GM15510 (cell line): Measurements from ENCODE around the gene CASK.

Experiments used
- POLR2A ChIP-seq: IDR thresholded peaks from 3 replicates; pipeline ENCODE4 v1.6.1; 2011; ENCODE audit warnings: borderline replicate concordance; ENCODE audit not compliant: insufficient read length; ENCODE audit errors: extremely low read depth

The CASK gene

DNA sequence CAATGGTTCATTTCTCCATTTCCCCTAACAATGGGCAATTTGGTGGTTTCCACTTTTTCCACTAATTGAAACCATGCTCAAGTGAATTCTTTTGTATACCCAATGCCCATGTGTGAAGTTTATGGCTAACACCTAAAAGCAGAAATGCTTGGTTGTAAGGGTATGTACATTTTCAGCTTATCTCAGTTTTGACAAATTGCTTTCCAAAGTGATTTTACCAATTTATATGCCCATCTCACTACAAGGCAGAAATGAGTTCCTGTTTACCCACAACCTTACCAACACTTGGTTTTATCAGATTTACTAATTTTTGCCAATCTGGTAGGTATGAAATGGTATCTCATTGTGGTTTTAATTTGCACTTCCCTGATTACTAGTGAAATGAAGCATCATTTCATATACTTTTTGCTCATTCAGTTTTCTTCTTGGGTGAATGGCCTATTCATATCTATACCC is 219.8 kb downstream of the CASK start:
- TF ChIP-seq POLR2A, result no peak

DNA sequence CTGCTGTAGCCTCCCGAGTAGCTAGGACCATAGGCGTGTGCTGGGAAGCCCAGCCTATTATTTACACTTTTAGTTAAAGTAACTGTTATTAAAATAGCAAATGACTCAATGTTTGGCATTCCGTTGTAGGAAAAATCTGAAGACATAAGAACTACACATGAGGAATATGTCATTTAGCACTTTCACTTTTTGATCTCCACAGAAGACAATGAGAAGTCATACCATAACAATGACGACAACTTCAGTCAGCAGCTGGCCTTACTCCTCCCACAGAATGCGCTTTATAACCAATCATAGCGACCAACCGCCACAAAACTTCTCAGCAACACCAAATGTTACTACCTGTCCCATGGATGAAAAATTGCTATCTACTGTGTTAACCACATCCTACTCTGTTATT is 227.9 kb downstream of the CASK start:
- TF ChIP-seq POLR2A, result no peak

DNA sequence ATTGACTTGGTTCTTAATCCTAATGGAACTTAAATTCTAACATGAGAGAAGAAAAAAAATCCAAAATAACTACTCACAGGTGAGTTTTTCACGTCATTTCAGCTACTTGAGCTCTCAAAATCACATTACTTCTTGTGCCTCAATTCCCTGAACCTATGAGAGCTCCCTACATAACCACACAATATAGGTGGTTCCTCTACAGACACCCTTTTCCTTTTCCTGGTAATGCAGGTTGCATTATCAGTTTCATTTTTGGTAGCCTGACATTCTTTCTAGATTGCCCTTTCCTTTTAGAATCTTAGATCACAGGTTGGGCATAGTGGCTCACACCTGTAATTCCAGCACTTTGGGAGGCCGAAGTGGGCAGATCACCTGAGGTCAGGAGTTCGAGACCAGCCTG is 230.3 kb downstream of the CASK start:
- TF ChIP-seq POLR2A, result no peak

DNA sequence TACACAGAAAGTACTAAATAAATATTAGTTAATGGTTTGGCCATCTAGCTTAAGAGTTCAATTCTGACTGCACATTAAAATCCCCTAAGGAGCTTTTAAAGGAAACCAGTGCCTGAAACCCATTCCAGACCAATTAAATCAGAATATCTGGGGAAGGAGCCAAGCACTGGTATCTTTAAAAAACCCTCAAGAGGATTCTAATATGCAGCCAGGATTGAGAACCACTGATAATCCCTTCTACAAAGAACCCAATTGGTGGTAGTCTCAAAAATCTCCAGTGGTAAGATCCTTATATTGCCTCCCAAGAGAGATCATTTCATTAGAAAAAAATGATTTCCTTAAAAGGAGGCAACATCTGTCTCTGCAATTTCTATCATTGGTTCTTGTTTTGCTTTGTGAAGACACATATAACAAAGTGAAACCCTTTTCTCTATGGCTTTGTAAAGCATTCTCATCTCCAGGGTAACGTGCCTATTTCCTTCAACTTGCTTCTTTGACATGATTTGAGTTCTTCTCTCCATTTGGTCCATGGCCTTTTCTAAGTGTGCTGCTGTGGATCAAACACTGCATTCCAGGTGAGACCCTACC is 231.1 kb downstream of the CASK start:
- no peak for TF ChIP-seq POLR2A

DNA sequence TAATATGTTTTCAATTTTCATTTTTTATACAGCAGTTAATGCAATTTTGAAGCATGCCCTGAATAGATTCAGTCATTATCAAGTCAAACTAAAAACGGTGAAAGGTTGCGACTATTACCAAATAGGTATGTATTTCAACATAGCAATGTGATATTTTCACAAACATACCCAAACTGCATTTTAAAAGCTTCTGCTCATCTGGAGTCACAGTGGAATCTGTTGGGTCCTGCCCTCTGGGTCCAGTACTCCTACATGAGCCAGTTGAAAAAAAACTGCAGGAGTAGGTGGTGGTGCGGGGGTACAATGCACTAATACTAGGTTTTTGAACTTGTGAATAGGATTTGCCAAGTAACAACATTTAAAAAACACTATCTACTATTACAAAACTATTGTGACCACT is 233.6 kb downstream of the CASK start:
- no peak for TF ChIP-seq POLR2A

DNA sequence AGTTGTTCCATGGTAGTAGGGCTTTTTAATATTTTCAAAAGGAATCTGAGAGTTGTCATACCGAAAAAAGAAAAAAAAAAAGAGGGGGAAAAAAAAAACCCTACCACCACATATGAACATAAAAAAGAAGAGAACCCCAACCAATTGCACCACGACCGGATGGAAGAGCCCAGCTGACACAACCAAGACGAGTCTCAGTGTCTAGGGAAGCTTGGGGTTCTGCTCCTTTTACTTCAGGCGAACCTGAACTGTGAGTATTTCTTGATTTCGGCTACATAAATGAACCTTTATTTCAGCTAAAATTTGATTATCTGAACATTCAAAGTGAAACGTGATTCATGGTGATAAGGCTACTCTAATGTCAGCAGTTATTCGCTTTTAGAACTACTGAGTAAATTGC is 234.5 kb downstream of the CASK start, which contains the start of gene GPR34:
Gene GPR34, plus strand, starts transcription at position 139 of the 400 bp plus-strand sequence. CDS start 6,661 bp downstream, outside the sequence.
- TF ChIP-seq POLR2A, result no peak

DNA sequence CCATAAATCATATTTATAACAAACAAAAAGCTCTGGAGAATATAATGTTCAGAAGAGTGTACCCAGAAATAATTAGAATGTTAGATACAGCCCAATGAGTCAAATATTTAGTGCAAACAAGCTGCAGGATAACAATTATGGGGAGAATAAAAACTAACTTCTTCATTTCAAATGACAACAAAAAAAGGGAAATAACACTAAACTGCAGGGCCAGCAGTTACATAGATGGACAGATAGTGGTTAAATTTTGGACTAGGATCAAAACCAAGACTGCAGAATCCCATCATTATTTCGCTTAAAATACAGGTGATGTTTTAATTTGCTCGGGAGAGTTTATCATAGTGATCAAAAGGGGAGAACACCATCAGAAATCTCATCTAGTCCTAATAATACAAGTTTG is 235.2 kb downstream of the CASK start:
- TF ChIP-seq POLR2A, result no peak

DNA sequence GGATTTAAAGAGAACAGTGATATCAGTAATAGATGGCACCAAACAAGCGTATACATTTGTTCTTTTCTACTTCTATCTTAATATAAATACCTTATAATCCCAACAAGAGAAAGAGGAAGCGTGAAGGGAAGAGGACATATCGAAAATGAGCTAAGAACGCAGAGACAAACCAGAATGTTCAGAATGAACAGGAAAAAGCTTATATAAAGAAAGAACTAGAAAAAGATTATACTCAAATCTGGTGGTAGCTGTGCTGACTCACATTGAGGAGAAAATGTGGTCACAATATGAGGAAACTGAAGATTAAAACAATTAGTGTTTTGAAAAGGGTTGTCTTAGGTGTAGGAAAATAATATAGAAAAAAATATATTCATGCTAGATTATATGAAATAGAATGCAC is 236.6 kb downstream of the CASK start:
- no peak for TF ChIP-seq POLR2A

DNA sequence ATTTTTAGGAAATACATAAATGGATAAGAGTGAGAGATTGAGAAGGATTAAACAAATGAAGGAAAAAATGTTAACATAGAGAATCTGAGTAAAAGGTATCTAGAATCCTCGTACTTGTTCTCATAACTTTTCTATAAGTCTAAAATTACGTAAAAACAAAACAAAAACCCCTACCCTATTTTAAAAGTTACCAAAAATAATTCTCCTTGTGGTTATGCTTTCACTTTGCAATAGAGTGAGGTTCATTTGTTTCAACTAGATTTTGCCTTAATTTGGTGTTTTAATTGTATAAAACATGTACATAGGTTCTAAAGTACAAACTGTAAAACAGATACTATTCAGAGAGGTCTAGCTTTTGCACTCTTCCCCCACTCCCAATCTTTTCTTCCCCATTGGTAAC is 238.4 kb downstream of the CASK start:
- no peak for TF ChIP-seq POLR2A

DNA sequence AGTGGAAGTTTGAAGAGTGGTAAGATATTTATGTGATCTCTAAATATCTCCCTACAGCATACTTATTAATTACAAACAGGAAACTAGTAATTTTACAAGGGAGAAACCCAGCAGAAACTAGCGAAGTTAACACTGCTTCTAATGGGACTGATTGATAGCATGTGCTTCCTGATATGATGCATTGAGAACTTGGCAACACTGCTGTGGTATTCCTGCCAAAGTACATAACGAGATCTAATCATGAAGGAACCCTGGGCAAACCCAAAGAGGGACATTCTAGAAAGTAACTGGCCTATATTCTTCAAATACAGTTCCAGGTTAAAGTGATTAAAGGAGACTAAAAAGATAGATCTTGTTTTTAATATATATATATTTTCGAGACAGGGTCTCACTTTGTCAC is 239.2 kb downstream of the CASK start:
- TF ChIP-seq POLR2A, result no peak

DNA sequence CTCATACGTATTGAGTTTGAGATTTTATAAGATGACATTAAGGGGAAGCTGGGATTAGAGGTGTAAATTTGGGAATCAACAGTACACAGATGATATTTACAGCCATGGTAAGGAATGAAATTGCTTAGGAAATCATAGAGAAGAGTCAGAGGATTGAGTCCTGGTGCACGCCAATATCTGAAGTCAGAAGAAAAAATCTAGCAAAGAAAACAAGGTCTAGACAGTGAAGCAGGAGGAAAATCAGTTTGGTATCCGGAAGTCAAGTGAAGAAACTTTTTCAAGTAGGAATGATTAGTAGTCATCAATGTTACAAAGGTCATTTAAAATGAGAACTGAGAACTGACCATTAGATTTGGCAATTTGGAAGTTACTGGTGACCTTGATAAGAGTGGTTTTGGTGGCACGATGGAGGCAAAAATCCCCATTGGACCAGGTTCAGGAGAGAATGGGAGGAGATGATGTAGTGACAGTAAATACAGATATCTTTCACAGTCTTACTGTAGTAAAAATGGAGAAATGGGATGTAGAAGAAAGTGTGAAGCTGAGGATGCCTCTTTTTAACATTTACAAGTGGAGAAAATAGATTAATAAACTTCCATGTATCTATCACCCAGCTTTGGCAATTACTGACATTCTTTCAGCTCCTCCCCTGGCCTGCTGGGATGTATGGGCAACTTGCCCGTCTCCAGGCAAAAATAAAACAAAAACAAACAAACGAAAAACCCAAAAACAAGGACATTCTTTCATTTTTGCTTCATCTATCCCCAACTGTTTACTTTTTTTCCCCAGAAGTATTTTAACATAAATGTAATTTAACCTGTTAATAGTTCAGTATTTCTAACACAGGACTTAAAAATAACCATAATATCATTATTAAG is 245.9 kb downstream of the CASK start:
- no peak for TF ChIP-seq POLR2A

DNA sequence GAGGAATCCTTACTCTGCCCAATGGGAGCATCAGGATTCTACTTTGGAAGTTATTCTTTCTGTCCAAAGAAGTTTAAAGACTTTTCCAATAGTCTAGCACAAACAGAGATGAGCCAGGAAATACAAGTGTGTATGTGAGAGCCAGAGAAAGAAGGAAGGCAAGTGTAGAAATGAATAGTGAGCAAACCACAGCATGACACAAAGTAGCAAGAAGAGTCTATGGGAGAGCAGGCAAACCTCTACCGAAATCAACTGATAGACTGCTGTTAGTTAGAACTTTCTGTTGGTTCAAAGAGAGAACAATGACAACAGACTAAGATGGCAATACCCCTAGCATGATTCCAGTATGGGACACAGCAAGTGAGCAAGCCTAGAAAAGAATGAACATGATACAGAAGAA is 250.7 kb downstream of the CASK start:
- no peak for TF ChIP-seq POLR2A

DNA sequence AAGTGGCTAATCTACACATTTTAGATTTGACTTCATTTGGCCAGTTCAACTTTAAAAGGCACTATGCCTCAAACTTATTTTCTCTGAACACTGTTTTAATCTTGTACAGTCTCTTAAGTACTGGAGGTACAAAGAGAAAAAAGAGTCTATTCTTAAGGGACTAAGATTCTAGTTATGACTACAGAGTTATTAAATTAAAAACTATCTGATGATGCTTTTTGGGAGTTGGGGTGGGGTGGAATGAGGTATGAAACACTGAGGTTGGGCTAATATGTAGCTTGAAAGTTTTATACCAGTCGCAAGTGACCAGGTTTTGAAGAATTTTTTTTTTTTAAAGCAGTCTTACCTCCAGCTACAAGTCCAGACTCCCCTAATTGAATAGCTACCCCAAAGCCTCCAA is 252.3 kb downstream of the CASK start:
- TF ChIP-seq POLR2A, result no peak

DNA sequence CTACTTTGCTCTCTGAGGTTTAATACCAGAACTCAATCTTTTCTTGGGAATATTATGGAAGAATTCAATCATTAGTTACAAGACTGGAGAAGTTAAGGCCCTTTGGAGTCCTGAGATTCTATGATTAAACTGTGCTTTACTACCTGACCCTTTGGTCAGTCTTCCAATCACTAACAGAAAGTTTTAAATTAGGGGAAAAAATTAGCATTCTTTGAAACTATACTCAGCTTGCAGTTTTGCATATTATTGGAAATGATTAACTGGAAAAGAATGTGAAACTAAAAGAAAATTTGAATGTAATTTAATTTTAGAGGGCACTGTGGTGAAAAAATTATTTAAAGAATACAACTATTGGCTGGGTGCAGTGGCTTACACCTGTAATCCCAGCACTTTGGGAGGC is 253.2 kb downstream of the CASK start:
- no peak for TF ChIP-seq POLR2A

DNA sequence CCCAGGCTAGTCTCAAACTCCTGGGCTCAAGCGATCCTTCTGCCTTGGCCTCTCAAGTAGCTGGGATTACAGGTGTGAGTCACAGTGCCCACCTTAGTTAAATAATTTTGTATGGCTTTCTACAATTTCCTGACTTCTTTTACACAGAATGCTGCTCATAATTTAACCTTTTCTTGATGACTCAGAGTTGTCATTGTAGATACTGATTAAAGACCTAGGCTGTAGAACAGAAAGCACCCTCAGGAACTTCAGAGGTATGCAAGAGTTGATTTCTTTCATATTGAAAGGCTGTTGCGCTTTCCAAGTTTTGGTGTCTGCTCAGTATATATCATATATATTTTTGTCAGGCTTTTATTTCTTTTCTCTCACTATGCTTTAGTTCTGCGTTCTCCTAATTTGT is 255.7 kb downstream of the CASK start:
- no peak for TF ChIP-seq POLR2A

DNA sequence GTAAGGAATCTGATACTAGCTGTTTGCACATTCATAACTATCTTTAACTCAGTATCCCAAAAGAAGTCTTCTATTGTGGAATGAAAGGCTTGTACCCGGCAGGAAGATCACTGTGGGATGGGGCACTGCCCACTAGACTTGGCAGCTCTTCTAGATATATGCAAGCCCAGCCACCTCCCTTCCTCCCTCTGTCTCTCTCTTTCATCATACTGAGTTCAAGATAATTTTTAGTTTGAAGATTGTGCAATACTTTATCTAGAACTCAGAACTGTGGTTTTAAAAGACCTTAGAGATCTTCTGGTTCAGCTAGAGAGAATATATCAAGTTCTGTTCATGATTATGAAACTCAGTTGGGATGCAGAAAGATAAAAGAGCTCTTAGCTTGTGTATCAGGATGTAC is 257.1 kb downstream of the CASK start:
- no peak for TF ChIP-seq POLR2A
